CD14-positive monocyte (primary cell): ENCODE data around the gene IL3. TPM values are rescaled to one million over a fixed set of nuclear protein-coding genes. Genes with fewer than 3 reads are reported as not detected.

Experiments
- DNase-seq, 3 donors: peaks; one replicate each; pipeline ENCODE4 v3.0.0-alpha.2; 2011 to 2022
- H2AFZ ChIP-seq: 2 replicates; pipeline ENCODE4 v1.6.0; 2012; ENCODE audit warnings: mild to moderate bottlenecking, low read depth, low read length, inconsistent platforms; ENCODE audit not compliant: insufficient read depth, poor library complexity, severe bottlenecking
- H3K27ac ChIP-seq, 2 donors: 1 replicate in 1 of 2; 2 replicates in 1 of 2; pipeline ENCODE4 v1.5.1; 2012 to 2013; ENCODE audit warnings: low read length in 2 of 2, control low read depth in 1 of 2, inconsistent platforms in 1 of 2, low read depth in 1 of 2, mild to moderate bottlenecking in 1 of 2
- H3K27me3 ChIP-seq, 2 donors: one replicate each; pipeline versions ENCODE4 v1.6.0 to v1.6.1; 2011 to 2013; ENCODE audit warnings: low read length in 2 of 2; ENCODE audit not compliant: control insufficient read depth in 2 of 2, insufficient read depth in 2 of 2
- H3K36me3 ChIP-seq, 2 donors: replicated peaks in 1 of 2; 1 replicate in 1 of 2; 2 replicates in 1 of 2; pipeline versions ENCODE4 v1.5.1 to v1.6.1; 2012 to 2013; ENCODE audit warnings: low read length in 2 of 2, control low read depth in 1 of 2, inconsistent platforms in 1 of 2, mild to moderate bottlenecking in 1 of 2; ENCODE audit not compliant: insufficient read depth in 2 of 2, control insufficient read depth in 1 of 2
- H3K4me1 ChIP-seq, 2 donors: 1 replicate in 1 of 2; 2 replicates in 1 of 2; pipeline versions ENCODE4 v1.5.1 to v1.6.1; 2012 to 2013; ENCODE audit warnings: low read length in 2 of 2, control low read depth in 1 of 2, inconsistent platforms in 1 of 2, mild to moderate bottlenecking in 1 of 2, moderate library complexity in 1 of 2; ENCODE audit not compliant: insufficient read depth in 2 of 2, control insufficient read depth in 1 of 2
- H3K4me2 ChIP-seq: replicated peaks from 2 replicates; pipeline ENCODE3; 2012; ENCODE audit warnings: low read length, moderate library complexity, mild to moderate bottlenecking; ENCODE audit not compliant: poor library complexity, severe bottlenecking; ENCODE audit errors: extremely low read depth
- H3K4me3 ChIP-seq, 3 experiments: fragments of 200-600 bp in 1 of 3; sonication (generic) in 1 of 3; replicated peaks in 1 of 3; 1 replicate in 2 of 3; 2 replicates in 1 of 3; pipeline ENCODE4 v1.5.1; 2011 to 2013; ENCODE audit warnings: low read length in 3 of 3, mild to moderate bottlenecking in 3 of 3, control low read depth in 2 of 3, low read depth in 2 of 3, inconsistent platforms in 1 of 3, moderate library complexity in 1 of 3
- H3K79me2 ChIP-seq: 2 replicates; pipeline ENCODE4 v1.6.0; 2012; ENCODE audit warnings: mild to moderate bottlenecking, control low read depth, inconsistent platforms, low read length, moderate library complexity; ENCODE audit not compliant: insufficient read depth
- H3K9ac ChIP-seq: 2 replicates; pipeline ENCODE4 v1.6.0; 2017; ENCODE audit warnings: low read length, mild to moderate bottlenecking; ENCODE audit not compliant: insufficient read depth, poor library complexity, severe bottlenecking
- H3K9me3 ChIP-seq, 2 donors: replicated peaks in 1 of 2; 1 replicate in 1 of 2; 2 replicates in 1 of 2; pipeline versions ENCODE4 v1.5.1 to v1.6.1; 2012 to 2013; ENCODE audit warnings: low read length in 2 of 2, control low read depth in 1 of 2; ENCODE audit not compliant: control insufficient read depth in 1 of 2, insufficient read depth in 1 of 2
- H4K20me1 ChIP-seq: 2 replicates; pipeline ENCODE4 v1.6.0; 2012; ENCODE audit warnings: mild to moderate bottlenecking, low read length, control low read depth, moderate library complexity; ENCODE audit not compliant: insufficient read depth
- H3K27ac Mint-ChIP-seq, 7 donors: one replicate each; pipeline ENCODE4 v1.8.0; 2020; ENCODE audit warnings: mild to moderate bottlenecking in 7 of 7, mixed read lengths in 7 of 7, moderate library complexity in 6 of 7, inconsistent platforms in 2 of 7
- H3K27me3 Mint-ChIP-seq, 3 donors: one replicate each; pipeline ENCODE4 v1.8.0; 2021 to 2022; ENCODE audit warnings: low read depth in 3 of 3, mild to moderate bottlenecking in 3 of 3, mixed read lengths in 3 of 3, moderate library complexity in 3 of 3, inconsistent platforms in 1 of 3
- H3K36me3 Mint-ChIP-seq, 2 donors: one replicate each; pipeline ENCODE4 v1.8.0; 2020; ENCODE audit warnings: mixed read lengths in 2 of 2, inconsistent platforms in 1 of 2, mild to moderate bottlenecking in 1 of 2
- H3K4me1 Mint-ChIP-seq: one replicate; pipeline ENCODE4 v1.8.0; 2020; ENCODE audit warnings: mild to moderate bottlenecking, mixed read lengths
- H3K4me3 Mint-ChIP-seq, 2 donors: one replicate each; pipeline ENCODE4 v1.8.0; 2020; ENCODE audit warnings: mild to moderate bottlenecking in 2 of 2, mixed read lengths in 2 of 2, moderate library complexity in 1 of 2
- H3K9me3 Mint-ChIP-seq, 7 donors: one replicate each; pipeline ENCODE4 v1.8.0; 2020 to 2022; ENCODE audit warnings: mixed read lengths in 7 of 7, mild to moderate bottlenecking in 6 of 7, moderate library complexity in 6 of 7, inconsistent platforms in 2 of 7
- WGBS: methylation state at CpG from one replicate; pipeline ENCODE4 v1.1.5; 2013; ENCODE audit warnings: missing lambda C conversion rate; ENCODE audit not compliant: insufficient coverage; 5-methylcytosine and 5-hydroxymethylcytosine counted together
- intact Hi-C, 2 donors: fragments of 100-400 bp; cut with micrococcal nuclease; formaldehyde crosslinking; loops; one replicate each; pipeline versions ENCODE4 v1.15.0 to v1.15.1; 2023
- polyA plus RNA-seq, 3 donors: library from polyadenylated mRNA; depleted of rRNA in 1 of 3; unstranded in 2 of 3; stranded (reverse) in 1 of 3; fragments of 300-500 nt in 2 of 3; fragments of >200 nt in 1 of 3; fragmentation: Illumina TruSeq in 2 of 3; gene quantifications; 1 replicate in 2 of 3; 2 replicates in 1 of 3; pipeline ENCODE4 v1.2.3, GENCODE V29; 2012 to 2021
- TF ChIP-seq, protein P1 (sequence below): fragments of 200-600 bp; IDR thresholded peaks from one replicate; pipeline ENCODE4 v1.8.0; 2022; ENCODE audit warnings: antibody characterized with exemption, mild to moderate bottlenecking

Gene IL3
- polyA plus RNA-seq, 3 donors = not detected

DNA sequence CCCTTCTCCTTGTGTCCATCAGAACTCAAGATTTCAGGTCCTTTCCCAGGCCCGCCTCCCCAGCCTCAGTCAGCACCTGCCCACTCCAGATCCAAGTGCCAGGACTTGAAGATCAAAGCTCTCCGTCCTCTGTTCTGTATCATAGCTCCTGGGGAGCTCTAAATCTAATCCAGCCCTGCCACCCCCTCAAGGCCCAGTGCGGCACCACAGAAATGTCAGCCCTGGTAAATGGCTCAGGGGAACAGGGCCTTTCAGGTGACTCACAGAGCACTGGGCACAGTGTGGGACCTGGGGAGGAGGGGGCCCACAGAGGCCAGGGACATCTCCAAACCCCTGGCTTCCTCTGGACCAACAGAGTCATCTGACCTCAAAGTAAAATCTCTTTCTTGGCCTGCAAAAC, 19.2 kb downstream of the IL3 start:
- DNase-seq = no peak
- H3K36me3 Mint-ChIP-seq = no peaks in the 10 kb centered on the region
- no peak overlapping the region for H3K27ac Mint-ChIP-seq
- TF ChIP-seq, protein P1, sequence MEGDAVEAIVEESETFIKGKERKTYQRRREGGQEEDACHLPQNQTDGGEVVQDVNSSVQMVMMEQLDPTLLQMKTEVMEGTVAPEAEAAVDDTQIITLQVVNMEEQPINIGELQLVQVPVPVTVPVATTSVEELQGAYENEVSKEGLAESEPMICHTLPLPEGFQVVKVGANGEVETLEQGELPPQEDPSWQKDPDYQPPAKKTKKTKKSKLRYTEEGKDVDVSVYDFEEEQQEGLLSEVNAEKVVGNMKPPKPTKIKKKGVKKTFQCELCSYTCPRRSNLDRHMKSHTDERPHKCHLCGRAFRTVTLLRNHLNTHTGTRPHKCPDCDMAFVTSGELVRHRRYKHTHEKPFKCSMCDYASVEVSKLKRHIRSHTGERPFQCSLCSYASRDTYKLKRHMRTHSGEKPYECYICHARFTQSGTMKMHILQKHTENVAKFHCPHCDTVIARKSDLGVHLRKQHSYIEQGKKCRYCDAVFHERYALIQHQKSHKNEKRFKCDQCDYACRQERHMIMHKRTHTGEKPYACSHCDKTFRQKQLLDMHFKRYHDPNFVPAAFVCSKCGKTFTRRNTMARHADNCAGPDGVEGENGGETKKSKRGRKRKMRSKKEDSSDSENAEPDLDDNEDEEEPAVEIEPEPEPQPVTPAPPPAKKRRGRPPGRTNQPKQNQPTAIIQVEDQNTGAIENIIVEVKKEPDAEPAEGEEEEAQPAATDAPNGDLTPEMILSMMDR = no peak
- Histone ChIP-seq H3K36me3 (no peaks in the 10 kb centered on the region), H3K4me3 (no peak overlapping the region), H3K4me1 (no peaks in the 10 kb centered on the region), H3K79me2 (no peaks in the 10 kb centered on the region), H3K9ac (no peak overlapping the region), H4K20me1 (no peaks in the 10 kb centered on the region), H3K4me2 (no peak overlapping the region), H3K27ac (no peak overlapping the region), H2AFZ (no peak overlapping the region), H3K9me3 (no peaks in the 10 kb centered on the region), H3K27me3 (no peaks in the 10 kb centered on the region)
- H3K4me1 Mint-ChIP-seq = no peaks in the 10 kb centered on the region
- peaks cover 10 to 22% (median 12%) of the 10 kb centered on the region in 3 donors for H3K27me3 Mint-ChIP-seq
- 64% methylated on average over 3 of the region's 3 CpGs for WGBS
- intact Hi-C loops = no loop called here
- no peaks in the 10 kb centered on the region for H3K9me3 Mint-ChIP-seq
- no peak overlapping the region for H3K4me3 Mint-ChIP-seq

DNA sequence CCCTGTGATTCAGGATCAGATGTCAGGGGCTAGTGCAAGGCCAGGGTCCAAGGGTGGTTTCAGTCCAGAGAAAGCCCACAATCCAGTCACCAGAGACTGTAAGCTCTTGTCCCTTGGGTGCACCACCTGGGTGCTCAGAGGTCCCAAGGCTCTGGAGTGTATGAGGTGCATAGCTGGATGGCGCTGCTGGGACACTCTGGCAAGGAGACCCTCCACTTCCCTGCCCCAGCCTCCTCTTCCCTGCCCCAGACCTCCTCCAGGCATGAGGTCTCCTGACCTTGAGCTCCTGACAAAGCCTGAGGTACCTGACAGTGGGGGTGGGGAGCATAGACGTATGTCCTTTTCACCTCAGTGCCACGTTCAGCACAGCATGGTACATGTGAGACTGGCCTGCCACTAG, 20.1 kb downstream of the IL3 start:
- H3K4me2 ChIP-seq = no peak overlapping the region
- H3K79me2 ChIP-seq = no peaks in the 10 kb centered on the region
- intact Hi-C loops = no loop called here
- 94% methylated on average over 2 of the region's 3 CpGs for whole genome bisulfite sequencing
- H3K4me3 Mint-ChIP-seq = no peak overlapping the region
- no peaks in the 10 kb centered on the region for H3K4me1 Mint-ChIP-seq
- H3K27me3 ChIP-seq = no peaks in the 10 kb centered on the region
- no peaks in the 10 kb centered on the region for H3K36me3 Mint-ChIP-seq
- no peak overlapping the region for H3K9ac ChIP-seq
- no peak for DNase-seq
- no peaks in the 10 kb centered on the region for H3K4me1 ChIP-seq
- TF ChIP-seq, protein P1 = no peak
- H3K36me3 ChIP-seq = no peaks in the 10 kb centered on the region
- H3K9me3 Mint-ChIP-seq = no peaks in the 10 kb centered on the region
- no peak overlapping the region for H2AFZ ChIP-seq
- no peak overlapping the region for H3K4me3 ChIP-seq
- no peak overlapping the region for H3K27ac Mint-ChIP-seq
- H3K27me3 Mint-ChIP-seq = peaks cover 10 to 19% (median 16%) of the 10 kb centered on the region in 3 donors
- no peaks in the 10 kb centered on the region for H3K9me3 ChIP-seq
- no peak overlapping the region for H3K27ac ChIP-seq
- no peaks in the 10 kb centered on the region for H4K20me1 ChIP-seq
